Peyer's patch (tissue), 4 donors: Measurements from ENCODE around the gene RNF224. TPM values are rescaled to one million over a fixed set of nuclear protein-coding genes. Genes with fewer than 3 reads are reported as not detected.

Source experiments
- DNase-seq, 3 donors: peaks; one replicate each; pipeline ENCODE4 v3.0.0-alpha.2; 2017 to 2019
- H3K27ac ChIP-seq, 4 donors: fragments of 200-600 bp; sonication (generic); one replicate each; pipeline ENCODE4 v1.5.1; 2016 to 2019
- H3K27me3 ChIP-seq, 2 donors: fragments of 200-600 bp; sonication (generic); one replicate each; pipeline ENCODE4 v1.5.1; 2019
- H3K36me3 ChIP-seq, 3 donors: fragments of 200-600 bp; sonication (generic); one replicate each; pipeline ENCODE4 v1.5.1; 2016 to 2019
- H3K4me1 ChIP-seq, 4 donors: fragments of 200-600 bp; sonication (generic); one replicate each; pipeline ENCODE4 v1.5.1; 2016 to 2019
- H3K4me3 ChIP-seq, 4 donors: fragments of 200-600 bp; sonication (generic); 1 replicate in 3 of 4; 2 replicates in 1 of 4; pipeline ENCODE4 v1.5.1; 2016 to 2019; ENCODE audit warnings: mild to moderate bottlenecking in 1 of 4
- H3K9me3 ChIP-seq, 4 donors: fragments of 200-600 bp; sonication (generic); one replicate each; pipeline ENCODE4 v1.5.1; 2016 to 2019; ENCODE audit warnings: mild to moderate bottlenecking in 1 of 4
- POLR2A ChIP-seq, 2 donors: fragments of 450-650 bp; IDR thresholded peaks; one replicate each; pipeline ENCODE4 v1.5.1; 2017; ENCODE audit warnings: antibody characterized with exemption in 2 of 2, mild to moderate bottlenecking in 2 of 2, moderate library complexity in 2 of 2
- total RNA-seq, 4 donors: library from RNA; depleted of rRNA; stranded (reverse); fragments of >200 nt; gene quantifications; one replicate each; pipeline ENCODE4 v1.1.0, GENCODE V29; 2016
- TF ChIP-seq, protein P1 (sequence below), 6 experiments: fragments of 450-650 bp in 4 of 6; fragments of 200-600 bp in 2 of 6; sonication (generic) in 1 of 6; IDR thresholded peaks; one replicate each; pipeline ENCODE4 v1.5.1; 2017 to 2019; ENCODE audit warnings: antibody characterized with exemption in 6 of 6, mild to moderate bottlenecking in 3 of 6, moderate library complexity in 1 of 6

RNF224 gene
- total RNA-seq, 4 donors from 2014 or later: not detected

GRCh38 chr9:137273095-137273490 is 45.8 kb downstream of the RNF224 start:
- no peak for TF ChIP-seq POLR2A (IDR thresholded peaks at IDR 0.05)
- TF ChIP-seq, protein P1, sequence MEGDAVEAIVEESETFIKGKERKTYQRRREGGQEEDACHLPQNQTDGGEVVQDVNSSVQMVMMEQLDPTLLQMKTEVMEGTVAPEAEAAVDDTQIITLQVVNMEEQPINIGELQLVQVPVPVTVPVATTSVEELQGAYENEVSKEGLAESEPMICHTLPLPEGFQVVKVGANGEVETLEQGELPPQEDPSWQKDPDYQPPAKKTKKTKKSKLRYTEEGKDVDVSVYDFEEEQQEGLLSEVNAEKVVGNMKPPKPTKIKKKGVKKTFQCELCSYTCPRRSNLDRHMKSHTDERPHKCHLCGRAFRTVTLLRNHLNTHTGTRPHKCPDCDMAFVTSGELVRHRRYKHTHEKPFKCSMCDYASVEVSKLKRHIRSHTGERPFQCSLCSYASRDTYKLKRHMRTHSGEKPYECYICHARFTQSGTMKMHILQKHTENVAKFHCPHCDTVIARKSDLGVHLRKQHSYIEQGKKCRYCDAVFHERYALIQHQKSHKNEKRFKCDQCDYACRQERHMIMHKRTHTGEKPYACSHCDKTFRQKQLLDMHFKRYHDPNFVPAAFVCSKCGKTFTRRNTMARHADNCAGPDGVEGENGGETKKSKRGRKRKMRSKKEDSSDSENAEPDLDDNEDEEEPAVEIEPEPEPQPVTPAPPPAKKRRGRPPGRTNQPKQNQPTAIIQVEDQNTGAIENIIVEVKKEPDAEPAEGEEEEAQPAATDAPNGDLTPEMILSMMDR (IDR thresholded peaks at IDR 0.05): no peak
- Histone ChIP-seq H3K36me3 (peaks cover 0 to 23% (median 0%) of the 10 kb centered on the region in 3 donors), H3K27ac (no peak overlapping the region), H3K4me1 (peaks cover 17 to 39% (median 22%) of the 10 kb centered on the region in 4 donors), H3K9me3 (no peaks in the 10 kb centered on the region), H3K27me3 (no peaks in the 10 kb centered on the region), H3K4me3 (no peak overlapping the region)
- DNase-seq: no peak

- DNase-seq: peak in 1 of 3 donors; percentile 65
- peaks cover 17 to 34% (median 24%) of the 10 kb centered on the region in 4 donors for H3K4me1 ChIP-seq
- H3K9me3 ChIP-seq: no peaks in the 10 kb centered on the region
- H3K27ac ChIP-seq: peak overlapping the region; percentile 17 to 84 (median 56)
- TF ChIP-seq, protein P1 (IDR thresholded peaks at IDR 0.05): no peak
- no peak overlapping the region for H3K4me3 ChIP-seq
- H3K27me3 ChIP-seq: no peaks in the 10 kb centered on the region
- H3K36me3 ChIP-seq: peaks cover 0 to 24% (median 0%) of the 10 kb centered on the region in 3 donors
Observed at GRCh38 chr9:137273611-137274320, 46.5 kb downstream of the RNF224 start.

DNA sequence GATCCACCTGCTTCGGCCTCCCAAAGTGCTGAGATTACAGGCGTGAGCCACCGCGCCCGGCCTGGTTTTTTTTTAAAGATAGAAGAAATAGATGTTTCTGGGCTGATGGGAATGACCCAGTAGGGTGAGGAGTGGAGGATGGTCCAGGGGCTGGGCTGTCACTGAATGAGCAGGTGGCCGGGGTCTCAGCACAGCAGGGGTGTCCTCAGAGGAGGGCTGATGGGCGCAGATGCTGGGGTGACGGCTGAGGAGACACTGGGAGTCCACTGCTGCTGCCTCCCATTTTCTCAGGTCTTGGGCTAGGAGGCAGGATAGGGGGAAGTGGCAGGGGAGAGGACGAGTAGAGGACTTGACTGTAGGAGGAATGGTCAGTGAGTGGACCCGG is 47.9 kb downstream of the RNF224 start:
- DNase-seq: no peak
- Histone ChIP-seq H3K36me3 (peaks cover 0 to 38% (median 3%) of the 10 kb centered on the region in 3 donors), H3K4me1 (peaks cover 11 to 36% (median 21%) of the 10 kb centered on the region in 4 donors), H3K4me3 (no peak overlapping the region), H3K27ac (peak overlapping the region in 1 of 4 donors; percentile 92), H3K9me3 (no peaks in the 10 kb centered on the region), H3K27me3 (no peaks in the 10 kb centered on the region)
- TF ChIP-seq, protein P1 (IDR thresholded peaks at IDR 0.05): no peak
- TF ChIP-seq POLR2A (IDR thresholded peaks at IDR 0.05): no peak

- Histone ChIP-seq H3K27me3 (no peaks in the 10 kb centered on the region), H3K4me3 (no peak overlapping the region), H3K36me3 (peaks cover 0 to 35% (median 3%) of the 10 kb centered on the region in 3 donors), H3K27ac (peak overlapping the region; percentile 83 to 92 (median 86)), H3K9me3 (no peaks in the 10 kb centered on the region), H3K4me1 (peaks cover 11 to 42% (median 21%) of the 10 kb centered on the region in 4 donors)
- DNase-seq: no peak
- TF ChIP-seq POLR2A (IDR thresholded peaks at IDR 0.05): no peak
- TF ChIP-seq, protein P1 (IDR thresholded peaks at IDR 0.05): no peak
Observed at GRCh38 chr9:137275588-137276472, 48.5 kb downstream of the RNF224 start.

DNA sequence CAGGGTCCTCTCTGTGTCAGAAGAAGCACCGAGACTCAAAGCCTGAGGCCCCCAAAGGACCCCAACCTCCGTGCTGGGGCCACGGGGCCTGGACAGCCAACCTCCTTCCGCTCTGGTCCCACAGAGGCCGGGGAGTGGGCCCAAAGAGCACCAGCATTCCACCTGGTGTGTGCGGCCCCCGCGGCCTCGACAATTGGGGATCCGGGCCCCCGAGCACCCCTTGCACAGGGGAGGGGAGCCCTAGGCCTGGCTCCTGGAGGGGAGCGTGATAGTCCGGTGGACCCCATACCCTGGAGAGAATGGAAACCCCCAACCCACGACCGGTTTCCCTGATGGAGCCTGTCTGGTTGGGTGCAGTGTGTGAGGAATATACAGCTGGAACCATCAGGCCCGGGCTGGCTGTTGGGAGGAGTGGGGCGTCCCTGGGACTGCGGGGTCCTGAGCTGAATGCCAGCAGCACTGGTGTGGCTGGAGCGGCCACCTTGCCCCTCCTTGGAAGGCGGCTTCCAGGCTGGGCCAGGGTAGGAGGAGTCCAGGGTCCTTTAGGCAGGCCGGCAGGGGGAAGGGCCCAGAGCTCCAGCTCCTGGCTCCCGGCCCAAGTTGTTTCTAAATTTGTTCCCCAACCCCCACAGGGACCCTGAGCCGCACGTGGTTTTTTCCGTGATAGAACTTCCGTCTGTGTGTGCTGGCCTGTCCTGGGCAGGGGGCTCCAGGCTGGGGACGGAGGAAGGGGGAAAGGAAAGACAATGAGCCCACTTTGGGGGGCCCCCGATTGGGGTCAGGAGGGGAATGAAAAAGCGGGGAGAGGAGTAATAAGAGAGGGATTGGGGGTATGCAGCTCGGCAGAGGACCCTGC is 49.4 kb downstream of the RNF224 start:
- H3K9me3 ChIP-seq: no peaks in the 10 kb centered on the region
- no peaks in the 10 kb centered on the region for H3K27me3 ChIP-seq
- H3K36me3 ChIP-seq: peaks cover 0 to 31% (median 3%) of the 10 kb centered on the region in 3 donors
- DNase-seq: peak; percentile 59 to 78 (median 69)
- peak overlapping the region; percentile 83 to 92 (median 86) for H3K27ac ChIP-seq
- TF ChIP-seq, protein P1 (IDR thresholded peaks at IDR 0.05): no peak
- peaks cover 11 to 46% (median 21%) of the 10 kb centered on the region in 4 donors for H3K4me1 ChIP-seq
- H3K4me3 ChIP-seq: peak overlapping the region; percentile 56 to 75 (median 66)
